Uterus (tissue), 2 donors: ENCODE data around the gene PSMA8.

Experiments
- CTCF ChIP-seq, 4 experiments: fragments of 200-600 bp in 2 of 4; fragments of 450-650 bp in 2 of 4; sonication (generic) in 2 of 4; IDR thresholded peaks; one replicate each; pipeline ENCODE4 v1.5.1; 2016 to 2019; ENCODE audit warnings: antibody characterized with exemption in 4 of 4, mild to moderate bottlenecking in 2 of 4, moderate library complexity in 1 of 4
- POLR2A ChIP-seq, 2 donors: fragments of 450-650 bp; IDR thresholded peaks; one replicate each; pipeline ENCODE4 v1.6.1; 2016; ENCODE audit warnings: antibody characterized with exemption in 2 of 2, mild to moderate bottlenecking in 1 of 2, moderate library complexity in 1 of 2

- no peak for TF ChIP-seq POLR2A (IDR thresholded peaks at IDR 0.05)
- TF ChIP-seq CTCF (IDR thresholded peaks at IDR 0.05): no peak
Measured at GRCh38 chr18:26227051-26227670, 93.5 kb downstream of the PSMA8 start.
